HCT116 (cell line): ENCODE results near the gene NTNG2. TPM values are rescaled to one million over a fixed set of nuclear protein-coding genes. Genes with fewer than 3 reads are reported as not detected.

Experiments used
- ATAC-seq: fragments of 200-7000 bp; cut with Tn5 transposase; 2 replicates; pipeline ENCODE4 v1.9.1; 2020; ENCODE audit warnings: mild to moderate bottlenecking, moderate library complexity
- BruUV-seq: library from RNA; stranded (reverse); fragments of 400-500 nt; replicated peaks from 2 replicates; lab custom pipeline; 2021; lab: Mats Ljungman, UMichigan
- CTCF ChIA-PET: fragments of 300-600 bp; sonication (Branson Sonifier 250); formaldehyde crosslinking; loops from one replicate; lab custom pipeline; 2021; ENCODE audit warnings: antibody characterized with exemption; lab: Charles Lee
- POLR2A ChIA-PET: fragments of 300-600, 350-600 bp; sonication (Branson Sonifier 250); formaldehyde crosslinking; loops from one replicate; lab custom pipeline; 2021; ENCODE audit warnings: antibody characterized with exemption; lab: Charles Lee
- RAD21 ChIA-PET, 2 experiments: fragments of 300-600 bp; sonication (Branson Sonifier 250); formaldehyde crosslinking; loops; one replicate each; lab custom pipeline; 2023; ENCODE audit warnings: low total read pairs in 2 of 2; ENCODE audit not compliant: uncharacterized antibody in 2 of 2, unreplicated experiment in 2 of 2, low non-redundant PET in 1 of 2; lab: Charles Lee
- DNase-seq: peaks from one replicate; pipeline ENCODE4 v3.0.0-alpha.2; 2010; ENCODE audit warnings: low read depth, low spot score
- H2AFZ ChIP-seq: fragments of 200-600 bp; shearing (Covaris generic), sonication (generic); 2 replicates; pipeline ENCODE4 v1.6.1; 2017; ENCODE audit warnings: low read depth, mixed run types, mixed read lengths, antibody characterized with exemption, low read length; ENCODE audit not compliant: poor library complexity, severe bottlenecking
- H3K27ac ChIP-seq: 2 replicates; pipeline ENCODE4 v1.5.1; 2012; ENCODE audit warnings: low read depth, low read length
- H3K27me3 ChIP-seq: fragments of 200-600 bp; sonication (generic); 2 replicates; pipeline ENCODE4 v1.6.1; 2016; ENCODE audit warnings: mixed run types, low read length, mixed read lengths; ENCODE audit not compliant: insufficient read depth
- H3K36me3 ChIP-seq, 2 experiments: fragments of 200-500 bp in 1 of 2; fragments of 200-600 bp in 1 of 2; sonication (Bioruptor generic) in 1 of 2; sonication (generic) in 1 of 2; 2 replicates each; pipeline versions ENCODE4 v1.5.1 to v1.6.1; 2014 to 2016; ENCODE audit warnings: low read length in 2 of 2, inconsistent platforms in 1 of 2, mixed read lengths in 1 of 2, mixed run types in 1 of 2; ENCODE audit not compliant: insufficient read depth in 2 of 2, control insufficient read depth in 1 of 2
- H3K4me1 ChIP-seq, 2 experiments: fragments of 200-600 bp in 1 of 2; sonication (generic) in 1 of 2; 2 replicates each; pipeline versions ENCODE4 v1.5.1 to v1.6.1; 2012 to 2017; ENCODE audit warnings: low read length in 2 of 2, inconsistent platforms in 1 of 2, mild to moderate bottlenecking in 1 of 2, mixed read lengths in 1 of 2, mixed run types in 1 of 2, moderate library complexity in 1 of 2; ENCODE audit not compliant: insufficient read depth in 2 of 2, control insufficient read depth in 1 of 2
- H3K4me2 ChIP-seq: fragments of 200-600 bp; sonication (generic); 2 replicates; pipeline ENCODE4 v1.6.1; 2017; ENCODE audit warnings: mixed run types, low read length, mixed read lengths
- H3K4me3 ChIP-seq, 2 experiments: fragments of 200-600 bp in 1 of 2; sonication (generic) in 1 of 2; replicated peaks in 1 of 2; 2 replicates each; pipeline ENCODE4 v1.5.1; 2011 to 2016; ENCODE audit warnings: low read length in 2 of 2, control low read depth in 1 of 2, low read depth in 1 of 2, mild to moderate bottlenecking in 1 of 2, mixed read lengths in 1 of 2, mixed run types in 1 of 2
- H3K79me2 ChIP-seq: fragments of 200-600 bp; sonication (generic); 2 replicates; pipeline ENCODE4 v1.6.1; 2017; ENCODE audit warnings: mild to moderate bottlenecking, mixed run types, low read length, moderate library complexity, mixed read lengths; ENCODE audit not compliant: insufficient read depth
- H3K9ac ChIP-seq: fragments of 200-600 bp; sonication (generic); 2 replicates; pipeline ENCODE4 v1.6.1; 2016; ENCODE audit warnings: low read length, mixed read lengths
- H3K9me2 ChIP-seq: fragments of 200-600 bp; sonication (generic), shearing (Covaris generic); 2 replicates; pipeline ENCODE4 v1.6.1; 2017; ENCODE audit warnings: mixed run types, mild to moderate bottlenecking, moderate library complexity; ENCODE audit not compliant: insufficient read depth
- H3K9me3 ChIP-seq, 2 experiments: fragments of 200-500 bp in 1 of 2; fragments of 200-600 bp in 1 of 2; sonication (Bioruptor generic) in 1 of 2; sonication (generic) in 1 of 2; 2 replicates each; pipeline ENCODE4 v1.6.1; 2014 to 2017; ENCODE audit warnings: low read length in 2 of 2, mixed read lengths in 2 of 2, inconsistent platforms in 1 of 2, low read depth in 1 of 2, mild to moderate bottlenecking in 1 of 2, mixed run types in 1 of 2, moderate library complexity in 1 of 2; ENCODE audit not compliant: control insufficient read depth in 1 of 2, insufficient read depth in 1 of 2
- H4K20me1 ChIP-seq: fragments of 200-600 bp; sonication (generic), shearing (Covaris generic); 2 replicates; pipeline ENCODE4 v1.6.1; 2017; ENCODE audit warnings: mixed run types, mild to moderate bottlenecking, moderate library complexity; ENCODE audit not compliant: insufficient read depth
- CEBPB ChIP-seq: IDR thresholded peaks from 2 replicates; pipeline ENCODE4 v1.6.1; 2012; ENCODE audit warnings: low read depth
- EZH2 ChIP-seq: fragments of 200-600 bp; sonication (generic); IDR thresholded peaks from 2 replicates; pipeline ENCODE4 v1.6.1; 2017; ENCODE audit warnings: antibody characterized with exemption, mixed run types
- JUND ChIP-seq: IDR thresholded peaks from 2 replicates; pipeline ENCODE4 v1.6.1; 2012
- POLR2AphosphoS5 ChIP-seq: IDR thresholded peaks from 2 replicates; pipeline ENCODE4 v1.6.1; 2011; ENCODE audit warnings: mild to moderate bottlenecking, low read depth, low read length, moderate library complexity
- SP1 ChIP-seq: IDR thresholded peaks from 2 replicates; pipeline ENCODE4 v1.6.1; 2012; ENCODE audit warnings: low read depth
- TCF7L2 ChIP-seq: IDR thresholded peaks from 2 replicates; pipeline ENCODE4 v1.7.0; 2011; ENCODE audit warnings: borderline replicate concordance, inconsistent platforms; ENCODE audit not compliant: insufficient read depth, insufficient read length; ENCODE audit errors: extremely low read depth
- intact Hi-C: fragments of 100-400 bp; cut with micrococcal nuclease; formaldehyde crosslinking; loops from 2 replicates; pipeline ENCODE4 v1.10.0; 2022
- total RNA-seq: library from RNA; stranded (reverse); gene quantifications from one replicate; pipeline ENCODE4 v1.2.1, GENCODE V29; 2021; ENCODE audit not compliant: unreplicated experiment
- TF ChIP-seq, protein P1 (sequence below): IDR thresholded peaks from 2 replicates; pipeline ENCODE4 v1.6.1; 2011; ENCODE audit warnings: mild to moderate bottlenecking, low read length, moderate library complexity; ENCODE audit not compliant: insufficient replicate concordance; ENCODE audit errors: extremely low read depth

Gene NTNG2
- total RNA-seq, 1 experiment from 2014 or later = 2.5 TPM

DNA sequence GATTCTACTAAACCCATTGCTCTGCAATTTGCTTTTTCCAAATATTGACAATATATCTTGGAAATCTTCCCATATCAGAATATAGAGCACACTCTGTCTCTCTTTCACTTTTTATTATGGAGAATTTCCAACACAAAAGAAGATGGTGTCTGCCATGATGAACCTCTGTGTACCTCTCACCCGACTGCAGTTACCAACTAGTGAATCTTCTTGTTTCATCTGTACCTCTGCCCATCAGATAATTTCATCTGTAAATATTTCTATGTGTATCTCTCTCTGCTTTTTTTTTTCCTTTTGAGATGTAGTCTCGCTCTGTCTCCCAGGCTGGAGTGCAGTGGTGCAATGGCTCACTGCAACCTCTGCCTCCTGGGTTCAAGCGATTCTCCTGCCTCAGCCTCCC is 62.8 kb downstream of the NTNG2 start:
- no TSS peak for BruUV-seq
- Histone ChIP-seq H3K27me3 (no peaks in the 10 kb centered on the region), H3K4me1 (no peaks in the 10 kb centered on the region), H3K79me2 (no peaks in the 10 kb centered on the region), H4K20me1 (no peaks in the 10 kb centered on the region), H3K4me3 (no peak overlapping the region), H3K27ac (no peak overlapping the region), H3K9me2 (no peaks in the 10 kb centered on the region), H3K4me2 (no peak overlapping the region), H3K9ac (no peak overlapping the region), H3K9me3 (no peaks in the 10 kb centered on the region), H2AFZ (no peak overlapping the region), H3K36me3 (no peaks in the 10 kb centered on the region)
- ChIA-PET CTCF (no interaction called here), POLR2A (no interaction called here), RAD21 (no interaction called here)
- TF ChIP-seq, protein P1, sequence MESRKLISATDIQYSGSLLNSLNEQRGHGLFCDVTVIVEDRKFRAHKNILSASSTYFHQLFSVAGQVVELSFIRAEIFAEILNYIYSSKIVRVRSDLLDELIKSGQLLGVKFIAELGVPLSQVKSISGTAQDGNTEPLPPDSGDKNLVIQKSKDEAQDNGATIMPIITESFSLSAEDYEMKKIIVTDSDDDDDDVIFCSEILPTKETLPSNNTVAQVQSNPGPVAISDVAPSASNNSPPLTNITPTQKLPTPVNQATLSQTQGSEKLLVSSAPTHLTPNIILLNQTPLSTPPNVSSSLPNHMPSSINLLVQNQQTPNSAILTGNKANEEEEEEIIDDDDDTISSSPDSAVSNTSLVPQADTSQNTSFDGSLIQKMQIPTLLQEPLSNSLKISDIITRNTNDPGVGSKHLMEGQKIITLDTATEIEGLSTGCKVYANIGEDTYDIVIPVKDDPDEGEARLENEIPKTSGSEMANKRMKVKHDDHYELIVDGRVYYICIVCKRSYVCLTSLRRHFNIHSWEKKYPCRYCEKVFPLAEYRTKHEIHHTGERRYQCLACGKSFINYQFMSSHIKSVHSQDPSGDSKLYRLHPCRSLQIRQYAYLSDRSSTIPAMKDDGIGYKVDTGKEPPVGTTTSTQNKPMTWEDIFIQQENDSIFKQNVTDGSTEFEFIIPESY = no peak
- TF ChIP-seq POLR2AphosphoS5 (no peak), CEBPB (no peak), SP1 (no peak), TCF7L2 (no peak), EZH2 (no peak), JUND (no peak)
- intact Hi-C loops = no loop called here
- DNase-seq = no peak
- no peak for ATAC-seq
